Tongue (tissue), 3 donors: Measurements from ENCODE around the gene SMDT1. TPM values are rescaled to one million over a fixed set of nuclear protein-coding genes. Genes with fewer than 3 reads are reported as not detected.
"Not testable (repeated sequence)": the region's sequence is repeated elsewhere in the genome, so short reads cannot be mapped to it uniquely, and the experiment has no call there.

ENCODE experiments used
- DNase-seq: peaks from one replicate; pipeline ENCODE4 v3.0.0-alpha.2; 2015
- small RNA-seq: library from RNA; depleted of rRNA; stranded (forward); fragments of <200 nt; gene quantifications from one replicate; pipeline ENCODE3, GENCODE V24; 2014; ENCODE audit warnings: low replicate concordance
- total RNA-seq: library from RNA; depleted of rRNA; stranded (reverse); fragments of >200 nt; gene quantifications from one replicate; pipeline ENCODE4 v1.2.3, GENCODE V29; 2014

SMDT1 gene
- total RNA-seq, 1 donor from 2014 or later: 31.1 TPM

DNA sequence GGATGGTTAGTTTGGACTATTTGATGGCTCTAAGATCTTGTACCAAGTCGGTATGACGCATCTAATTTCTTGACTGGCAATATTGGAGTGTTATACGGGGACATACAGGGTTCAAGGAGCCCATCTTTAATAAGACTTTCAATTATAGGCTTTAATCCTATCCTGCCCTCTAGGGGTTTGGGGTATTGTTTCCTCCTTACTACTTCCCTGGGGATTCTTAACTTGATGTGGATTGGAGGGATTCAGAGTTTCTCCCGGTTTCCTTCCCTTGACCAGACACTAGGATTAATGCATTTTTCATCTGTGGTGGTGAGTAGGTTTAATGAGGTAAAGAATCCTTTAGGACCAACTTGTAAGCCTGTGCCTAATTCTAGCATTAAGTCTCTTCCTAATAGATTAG lies 32.3 kb downstream of the SMDT1 start:
- no peak for DNase-seq

DNA sequence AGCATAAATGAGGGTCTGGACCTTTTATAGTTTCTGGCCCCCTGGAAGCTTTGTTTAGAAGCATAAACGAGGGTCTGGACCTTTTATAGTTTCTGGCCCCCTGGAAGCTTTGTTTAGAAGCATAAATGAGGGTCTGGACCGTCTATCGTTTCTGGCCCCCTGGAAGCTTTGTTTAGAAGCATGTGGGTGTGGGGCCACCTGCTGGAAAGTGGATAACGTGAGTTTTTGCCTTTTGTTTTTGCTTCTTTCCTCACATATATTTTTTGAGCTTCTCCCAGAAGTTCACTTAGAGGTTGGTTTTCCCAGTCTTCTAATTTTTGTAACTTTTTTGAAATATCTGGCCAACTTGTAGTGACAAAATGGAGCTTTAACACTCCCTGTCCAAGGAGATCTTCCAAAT lies 33.3 kb downstream of the SMDT1 start:
- not testable (repeated sequence) for DNase-seq

DNA sequence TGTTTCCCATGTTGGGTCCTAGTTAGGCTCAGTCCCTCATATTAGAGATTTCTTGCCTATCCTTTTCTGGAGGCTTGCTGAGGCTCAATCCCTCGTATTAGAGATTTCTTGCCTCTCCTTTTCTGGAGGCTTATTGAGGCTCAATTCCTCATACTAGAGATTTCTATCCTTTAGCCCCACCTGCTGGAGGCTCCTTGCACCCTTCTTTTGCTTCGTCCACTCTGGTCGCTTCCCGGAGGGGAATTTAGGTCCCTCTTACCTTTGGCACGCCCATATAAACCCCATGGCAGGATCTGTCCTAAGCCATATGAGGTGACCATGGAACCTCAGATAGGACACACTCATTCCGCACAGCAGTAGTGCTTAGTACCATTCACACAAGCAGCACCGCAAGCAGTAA lies 35.2 kb downstream of the SMDT1 start:
- DNase-seq: no peak

DNA sequence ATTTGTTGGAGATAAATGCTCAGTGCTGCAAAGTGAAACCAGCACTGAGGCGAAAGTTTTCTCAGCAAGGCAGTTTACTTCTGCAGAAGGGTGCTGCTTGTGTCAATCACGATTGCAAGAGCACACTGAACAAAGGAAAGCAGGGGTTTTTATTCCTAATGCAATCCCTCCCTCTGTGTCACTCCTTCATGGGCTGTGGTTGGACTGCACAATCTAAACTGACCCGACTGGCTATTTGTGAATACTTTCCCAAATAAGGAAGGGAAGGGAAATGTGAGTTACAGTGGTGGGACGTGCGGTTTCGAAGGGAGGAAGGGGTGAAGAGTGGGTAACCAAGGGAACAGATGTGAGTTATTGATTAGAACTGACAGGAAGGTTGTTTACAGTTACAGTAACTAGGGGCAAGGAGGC lies 35.9 kb downstream of the SMDT1 start:
- not testable (repeated sequence) for DNase-seq

DNA sequence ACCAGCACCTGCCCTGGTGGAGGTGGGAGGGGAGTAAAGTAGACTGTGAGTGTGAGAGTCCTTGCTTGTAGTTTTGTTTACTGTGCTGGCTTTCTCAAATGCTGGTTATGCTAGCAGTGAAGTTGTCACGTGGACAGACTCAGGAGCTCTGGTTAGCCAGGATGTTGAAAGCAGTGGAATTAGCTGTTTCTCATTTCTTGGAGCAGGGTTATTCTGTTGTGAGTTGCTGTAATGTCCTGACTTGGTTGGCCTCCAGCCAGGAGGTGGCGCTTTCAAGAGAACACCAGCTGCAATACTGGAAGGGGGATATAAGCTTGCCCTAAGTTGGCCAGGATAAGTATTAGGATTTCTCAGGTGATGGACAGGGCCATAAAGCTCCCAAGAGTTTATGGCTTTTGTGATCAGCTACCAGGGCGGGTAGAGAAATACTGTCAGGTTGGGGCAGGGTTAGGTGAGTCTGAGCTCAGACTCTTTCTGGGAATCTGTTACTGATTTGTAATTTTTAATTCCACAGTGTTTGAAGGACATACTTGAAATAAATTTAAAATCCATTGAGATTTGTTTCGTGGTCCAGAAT lies 37.4 kb downstream of the SMDT1 start:
- peak; percentile 44 for DNase-seq

DNA sequence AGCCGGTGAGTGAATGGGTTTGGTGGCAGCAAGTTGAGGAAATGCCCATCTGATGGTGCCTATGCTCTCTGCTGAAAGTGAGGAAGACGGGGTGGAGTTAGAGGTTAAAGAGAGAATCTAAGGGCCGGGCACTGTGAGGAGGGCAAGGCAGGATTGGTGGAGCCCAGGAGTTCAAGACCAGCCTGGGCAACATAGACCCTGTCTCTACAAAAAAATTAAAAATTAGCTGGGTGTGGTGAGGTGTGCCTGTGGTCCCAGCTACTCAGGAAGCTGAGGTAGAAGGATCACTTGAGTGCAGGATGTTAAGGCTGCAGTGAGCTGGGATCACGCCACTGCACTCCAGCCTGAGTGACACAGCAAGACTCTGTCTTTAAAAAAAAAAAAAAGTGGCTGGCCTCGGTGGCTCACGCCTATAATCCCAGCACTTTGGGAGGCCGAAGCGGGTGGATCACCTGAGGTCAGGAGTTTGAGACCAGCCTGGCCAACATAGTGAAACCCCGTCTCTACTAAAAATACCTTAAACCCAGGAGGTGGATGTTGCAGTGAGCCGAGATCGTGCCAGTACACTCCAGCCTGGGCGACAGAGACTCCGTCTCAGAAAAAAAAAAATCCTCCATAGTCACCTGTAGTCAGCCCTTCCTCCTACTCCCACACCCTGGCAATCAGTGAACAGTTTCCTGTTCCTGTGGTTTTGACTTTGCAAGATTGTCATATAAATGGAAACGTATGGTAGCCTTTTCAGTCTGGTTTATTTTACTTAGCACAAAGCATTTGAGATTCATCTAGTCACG lies 40.9 kb downstream of the SMDT1 start:
- DNase-seq: not testable (repeated sequence)

DNA sequence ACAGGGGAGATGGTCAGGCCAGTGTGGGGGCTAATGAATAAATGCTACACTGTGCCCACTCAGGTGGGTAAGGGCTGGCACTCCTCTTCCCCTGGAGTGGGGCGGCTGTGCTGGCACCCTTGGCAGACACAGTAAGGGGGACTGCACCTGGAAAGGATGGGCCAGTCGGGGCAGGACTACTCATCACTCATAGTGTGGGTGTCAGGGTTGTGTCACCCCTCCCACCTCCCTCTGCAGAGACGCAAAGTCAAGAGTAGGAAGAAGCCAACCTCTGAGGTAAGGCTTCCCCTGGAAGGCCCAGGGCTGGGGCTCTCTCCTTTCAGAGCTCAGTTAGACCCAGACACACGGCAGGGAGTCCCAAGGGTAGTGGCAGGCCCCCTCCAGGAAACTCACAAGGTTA lies 44.0 kb downstream of the SMDT1 start:
- not testable (repeated sequence) for DNase-seq

DNA sequence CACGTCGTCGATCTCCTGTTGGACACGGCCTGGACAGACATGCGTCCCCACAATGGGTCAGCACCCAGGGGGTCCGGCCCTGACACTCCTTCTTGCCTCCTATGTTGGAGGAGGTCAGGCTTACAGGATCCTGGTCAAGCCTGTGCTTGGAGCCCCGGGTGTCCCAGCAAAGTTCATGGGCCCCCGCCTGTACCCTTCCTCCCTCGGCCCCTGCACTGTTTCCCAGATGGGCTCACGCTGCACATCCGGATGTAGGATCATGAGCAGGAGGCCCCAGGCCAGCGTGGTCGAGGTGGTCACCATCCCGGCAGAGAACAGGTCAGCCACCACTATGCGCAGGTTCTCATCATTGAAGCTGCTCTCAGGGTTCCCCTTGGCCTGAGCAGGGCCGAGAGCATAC lies 48.1 kb downstream of the SMDT1 start:
- no peak for DNase-seq

DNA sequence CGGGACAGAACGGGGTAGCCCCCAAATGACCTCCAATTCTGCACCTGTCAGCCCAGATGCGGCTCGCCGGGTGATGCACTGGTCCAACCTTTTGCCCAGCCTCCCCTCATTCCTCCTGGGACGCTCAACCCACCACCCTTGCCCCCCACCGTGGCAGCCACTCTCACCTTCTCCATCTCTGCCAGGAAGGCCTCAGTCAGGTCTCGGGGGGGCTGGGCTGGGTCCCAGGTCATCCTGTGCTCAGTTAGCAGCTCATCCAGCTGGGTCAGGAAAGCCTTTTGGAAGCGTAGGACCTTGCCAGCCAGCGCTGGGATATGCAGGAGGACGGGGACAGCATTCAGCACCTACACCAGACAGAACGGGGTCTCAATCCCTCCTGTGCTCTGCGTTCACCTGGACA lies 48.5 kb downstream of the SMDT1 start:
- DNase-seq: not testable (repeated sequence)

DNA sequence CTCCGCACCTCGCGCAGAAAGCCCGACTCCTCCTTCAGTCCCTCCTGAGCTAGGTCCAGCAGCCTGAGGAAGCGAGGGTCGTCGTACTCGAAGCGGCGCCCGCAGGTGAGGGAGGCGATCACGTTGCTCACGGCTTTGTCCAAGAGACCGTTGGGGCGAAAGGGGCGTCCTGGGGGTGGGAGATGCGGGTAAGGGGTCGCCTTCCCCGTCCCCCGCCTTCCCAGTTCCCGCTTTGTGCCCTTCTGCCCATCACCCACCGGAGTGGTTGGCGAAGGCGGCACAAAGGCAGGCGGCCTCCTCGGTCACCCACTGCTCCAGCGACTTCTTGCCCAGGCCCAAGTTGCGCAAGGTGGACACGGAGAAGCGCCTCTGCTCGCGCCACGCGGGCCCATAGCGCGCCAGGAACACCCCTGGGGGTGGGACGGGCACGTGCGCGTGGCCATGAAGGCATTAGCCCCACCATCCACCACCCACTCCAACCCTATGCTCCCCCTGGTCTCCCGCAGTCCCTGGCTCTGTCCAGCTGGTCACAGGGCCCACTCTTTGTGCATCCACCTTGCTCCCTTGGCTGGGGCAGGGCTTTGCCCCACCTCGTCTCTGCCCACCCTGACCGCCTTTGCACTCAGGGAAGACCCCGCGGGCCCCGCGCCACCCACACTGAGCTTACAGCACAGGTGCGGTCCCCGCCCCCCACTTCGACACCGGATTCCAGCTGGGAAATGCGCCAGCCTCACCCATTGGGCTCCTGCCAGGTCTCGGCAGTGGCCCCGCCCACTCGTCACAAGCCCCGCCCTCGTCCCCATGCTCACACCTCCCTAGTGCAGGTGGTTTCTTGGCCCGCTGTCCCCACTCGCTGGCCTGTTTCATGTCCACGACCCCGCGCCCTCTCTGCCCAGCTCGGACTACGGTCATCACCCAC lies 49.5 kb downstream of the SMDT1 start:
- DNase-seq: peak; percentile 37

DNA sequence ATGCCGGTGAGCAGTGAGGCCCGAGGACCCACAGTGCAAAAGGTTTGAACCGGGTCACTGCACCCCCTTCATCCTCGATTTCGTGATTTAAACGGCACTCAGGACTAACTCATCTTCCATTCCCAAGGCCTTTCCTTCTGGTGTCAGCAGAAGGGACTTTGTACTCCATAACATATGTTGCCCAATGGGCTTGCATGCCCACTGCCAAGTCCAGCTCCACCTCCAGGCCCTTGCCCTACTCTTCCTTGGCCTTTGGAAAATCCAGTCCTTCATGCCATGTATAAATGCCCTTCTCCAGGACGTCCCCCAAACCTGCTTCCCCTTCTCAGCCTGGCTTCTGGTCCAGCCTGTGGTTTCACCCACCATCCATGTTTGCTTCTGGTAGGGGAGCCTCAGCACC lies 50.7 kb downstream of the SMDT1 start:
- not testable (repeated sequence) for DNase-seq

DNA sequence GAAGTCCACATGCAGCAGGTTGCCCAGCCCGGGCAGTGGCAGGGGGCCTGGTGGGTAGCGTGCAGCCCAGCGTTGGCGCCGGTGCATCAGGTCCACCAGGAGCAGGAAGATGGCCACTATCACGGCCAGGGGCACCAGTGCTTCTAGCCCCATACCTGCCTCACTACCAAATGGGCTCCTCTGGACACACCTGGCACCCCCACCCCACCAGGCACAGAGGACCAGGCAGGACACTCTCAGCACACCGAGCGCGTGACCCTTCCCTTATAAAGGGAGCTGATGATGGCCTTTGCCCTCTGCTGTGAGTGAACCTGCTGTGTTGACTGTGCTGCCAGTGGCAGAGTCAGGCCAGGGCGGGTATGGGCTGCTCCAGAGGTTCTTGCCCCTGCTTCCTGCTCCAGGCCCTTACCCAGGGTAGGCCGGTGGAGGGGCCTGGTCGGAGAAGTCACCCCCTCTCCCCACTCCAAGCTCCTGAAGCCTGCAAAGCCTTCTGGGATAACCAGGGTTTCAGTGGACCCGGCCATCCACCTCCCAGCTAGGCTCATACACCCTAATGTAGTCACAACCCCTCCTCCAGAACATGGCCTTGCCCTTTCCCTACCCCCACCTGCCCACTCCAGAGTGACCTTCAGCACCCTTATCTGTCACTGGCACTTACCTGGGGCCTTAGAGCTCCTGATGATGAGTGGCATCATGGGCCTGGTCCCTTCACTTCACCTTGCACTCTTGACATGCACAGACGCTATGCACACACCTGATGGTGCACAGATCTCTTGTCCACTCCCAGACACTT lies 51.3 kb downstream of the SMDT1 start, which contains the start of gene CYP2D6:
CYP2D6 (minus strand) TSS at position 172 of the 793 bp plus-strand sequence; CDS start at position 153, 19 bp downstream.
- not testable (repeated sequence) for DNase-seq

DNA sequence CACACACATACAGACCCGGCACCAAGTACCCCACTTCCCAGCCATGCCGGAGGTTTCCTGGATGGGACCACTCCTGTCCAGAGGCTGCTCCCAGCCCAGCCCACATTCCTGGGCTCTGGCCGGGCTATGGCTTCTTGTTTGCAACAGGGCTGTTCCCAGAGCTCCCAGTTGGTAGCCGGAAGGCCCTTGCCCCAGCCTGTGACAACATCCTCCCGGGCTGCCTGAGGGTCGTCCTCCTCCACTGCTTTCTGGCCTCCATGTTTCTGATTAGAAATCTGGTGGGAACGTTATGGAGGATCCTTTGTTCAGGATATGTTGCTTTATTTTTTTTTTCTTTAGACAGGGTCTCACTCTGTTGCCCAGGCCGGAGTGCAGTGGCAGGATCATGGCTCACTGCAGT lies 52.1 kb downstream of the SMDT1 start:
- no peak for DNase-seq

DNA sequence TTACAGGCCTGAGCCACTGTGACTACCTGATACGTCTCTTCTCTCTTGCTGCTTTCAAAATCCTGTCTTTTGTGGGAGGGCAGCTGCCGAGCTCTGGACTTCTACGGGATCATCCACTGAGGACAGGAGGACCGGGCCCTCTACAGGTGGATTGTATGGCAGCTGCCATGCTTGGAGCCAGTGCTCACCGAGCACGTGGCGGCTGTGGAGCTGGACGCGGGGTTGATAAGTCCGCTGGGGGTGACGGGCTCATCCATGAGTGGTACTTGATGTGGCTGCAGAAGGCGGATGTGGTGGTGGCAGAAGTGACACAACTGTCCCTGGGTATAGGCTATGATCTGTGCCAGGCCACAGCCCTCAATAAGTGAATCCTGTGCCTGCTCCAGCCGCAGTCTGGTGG lies 53.0 kb downstream of the SMDT1 start:
- DNase-seq: no peak

Small RNA genes lying within 50 kb of the gene (small RNA-seq; reads per million reads assigned to genes)
- not detected for gene SNORD13P1

Other genes with a start within 250 kb of the SMDT1 start
- gene SREBF2, start 246.6 kb upstream of the SMDT1 start, total RNA-seq: 47.6 TPM
- not detected for gene SHISA8, start 164.6 kb upstream of the SMDT1 start, total RNA-seq
- 1.0 TPM for gene TNFRSF13C, start 152.9 kb upstream of the SMDT1 start, total RNA-seq
- 6.1 TPM for gene CENPM, start 132.5 kb upstream of the SMDT1 start, total RNA-seq
- gene SEPTIN3, start 110.3 kb upstream of the SMDT1 start, total RNA-seq: 0.51 TPM
- gene WBP2NL, start 80.9 kb upstream of the SMDT1 start, total RNA-seq: 2.8 TPM
- gene NAGA, start 8.9 kb upstream of the SMDT1 start, total RNA-seq: 27.1 TPM
- 18.6 TPM for gene PHETA2, start 5.5 kb upstream of the SMDT1 start, total RNA-seq
- gene NDUFA6, start 11.1 kb downstream of the SMDT1 start, total RNA-seq: 68.3 TPM
- gene CYP2D6, start 51.1 kb downstream of the SMDT1 start, total RNA-seq: 0.41 TPM
- 20.3 TPM for gene TCF20, start 191.0 kb downstream of the SMDT1 start, total RNA-seq